SJSA1 (cell line): Measurements from ENCODE around the gene CTPS2. TPM values are rescaled to one million over a fixed set of nuclear protein-coding genes. Genes with fewer than 3 reads are reported as not detected.
"Not testable (repeated sequence)": the region's sequence is repeated elsewhere in the genome, so short reads cannot be mapped to it uniquely, and the experiment has no call there.

Source experiments
- DNase-seq, 2 experiments: peaks; one replicate each; pipeline ENCODE4 v3.0.0-alpha.2; 2015 to 2020; ENCODE audit warnings: low spot score in 2 of 2, low read depth in 1 of 2
- H3K27ac ChIP-seq: fragments of 250-450 bp; sonication (Bioruptor Pico); 2 replicates; pipeline ENCODE4 v1.5.1; 2020; ENCODE audit warnings: mild to moderate bottlenecking, moderate library complexity
- H3K27me3 ChIP-seq: fragments of 250-450 bp; sonication (Bioruptor Pico); replicated peaks from 2 replicates; pipeline ENCODE4 v1.5.1; 2020; ENCODE audit warnings: mild to moderate bottlenecking, moderate library complexity
- H3K36me3 ChIP-seq: fragments of 250-450 bp; sonication (Bioruptor Pico); 2 replicates; pipeline ENCODE4 v1.5.1; 2020; ENCODE audit warnings: mild to moderate bottlenecking
- H3K4me1 ChIP-seq: fragments of 250-450 bp; sonication (Bioruptor Pico); replicated peaks from 2 replicates; pipeline ENCODE4 v1.6.1; 2021; ENCODE audit warnings: mild to moderate bottlenecking
- H3K4me3 ChIP-seq: fragments of 250-450 bp; sonication (Bioruptor Pico); 2 replicates; pipeline ENCODE4 v1.5.1; 2020; ENCODE audit warnings: mild to moderate bottlenecking
- H3K9me3 ChIP-seq: fragments of 250-450 bp; sonication (Bioruptor Pico); replicated peaks from 2 replicates; pipeline ENCODE4 v1.5.1; 2020; ENCODE audit warnings: mild to moderate bottlenecking
- total RNA-seq: library from RNA; depleted of rRNA; stranded (reverse); fragments of >200 nt; shearing (Covaris generic); gene quantifications from 2 replicates; pipeline ENCODE4 v1.2.3, GENCODE V29; 2014

CTPS2 gene
- total RNA-seq, 1 experiment from 2014 or later, result 8.4 TPM

GRCh38 chrX:16727637-16728036 is 15.2 kb upstream of the CTPS2 start:
- no peak overlapping the region for H3K4me3 ChIP-seq
- H3K27ac ChIP-seq, result no peak overlapping the region
- H3K27me3 ChIP-seq, result no peaks in the 10 kb centered on the region
- no peaks in the 10 kb centered on the region for H3K4me1 ChIP-seq
- no peaks in the 10 kb centered on the region for H3K36me3 ChIP-seq
- no peaks in the 10 kb centered on the region for H3K9me3 ChIP-seq
- DNase-seq, result no peak

GRCh38 chrX:16726347-16726988 is 14.0 kb upstream of the CTPS2 start:
- H3K27me3 ChIP-seq, H3K27ac ChIP-seq, H3K36me3 ChIP-seq, H3K4me1 ChIP-seq, H3K4me3 ChIP-seq, DNase-seq, H3K9me3 ChIP-seq: not testable (repeated sequence)

GRCh38 chrX:16725072-16725471 is 12.6 kb upstream of the CTPS2 start:
- no peak for DNase-seq
- Histone ChIP-seq H3K27me3 (no peaks in the 10 kb centered on the region), H3K9me3 (no peaks in the 10 kb centered on the region), H3K27ac (no peak overlapping the region), H3K4me1 (peaks cover 6% of the 10 kb centered on the region; the same call in 1 of the 2 replicates), H3K4me3 (no peak overlapping the region), H3K36me3 (no peaks in the 10 kb centered on the region)

GRCh38 chrX:16722481-16722880 is 10.0 kb upstream of the CTPS2 start:
- no peaks in the 10 kb centered on the region for H3K36me3 ChIP-seq
- H3K27ac ChIP-seq, result no peak overlapping the region
- no peaks in the 10 kb centered on the region for H3K27me3 ChIP-seq
- H3K9me3 ChIP-seq, result no peaks in the 10 kb centered on the region
- DNase-seq, result no peak
- H3K4me3 ChIP-seq, result no peak overlapping the region
- H3K4me1 ChIP-seq, result peaks cover 12% of the 10 kb centered on the region

GRCh38 chrX:16719334-16720084 is 7.0 kb upstream of the CTPS2 start, which contains the start of gene SYAP1:
TSS of gene SYAP1 (plus strand) at chrX:16719612. CDS start at chrX:16719725, 113 bp downstream.
- Histone ChIP-seq H3K36me3 (no peaks in the 10 kb centered on the region), H3K9me3 (no peaks in the 10 kb centered on the region), H3K27ac (peak within 1 kb of the TSS; percentile 96), H3K27me3 (no peaks in the 10 kb centered on the region), H3K4me1 (peaks cover 12% of the 10 kb centered on the region), H3K4me3 (peak within 1 kb of the TSS; percentile 72)
- peak; percentile 93 to 94 for DNase-seq

- H3K36me3 ChIP-seq, result no peaks in the 10 kb centered on the region
- DNase-seq, result no peak
- H3K27ac ChIP-seq, result peak overlapping the region; percentile 96
- H3K9me3 ChIP-seq, result no peaks in the 10 kb centered on the region
- H3K27me3 ChIP-seq, result no peaks in the 10 kb centered on the region
- peaks cover 12% of the 10 kb centered on the region for H3K4me1 ChIP-seq
- peak overlapping the region; percentile 72 for H3K4me3 ChIP-seq
These were observed 6.4 kb upstream of the CTPS2 start for GRCh38 chrX:16718824-16719333.

- not testable (repeated sequence) for H3K27ac ChIP-seq, H3K27me3 ChIP-seq, H3K4me3 ChIP-seq, H3K9me3 ChIP-seq, H3K36me3 ChIP-seq, DNase-seq
- peaks cover 12% of the 10 kb centered on the region for H3K4me1 ChIP-seq
These were observed 4.0 kb upstream of the CTPS2 start for GRCh38 chrX:16716451-16716850.

GRCh38 chrX:16715638-16716037 is 3.2 kb upstream of the CTPS2 start:
- not testable (repeated sequence) for H3K9me3 ChIP-seq, H3K4me3 ChIP-seq

GRCh38 chrX:16714504-16714903 is 2.0 kb upstream of the CTPS2 start:
- Histone ChIP-seq H3K4me1 (peaks cover 5% of the 10 kb centered on the region; the same call in 1 of the 2 replicates), H3K36me3 (no peaks in the 10 kb centered on the region), H3K4me3 (no peak overlapping the region), H3K27me3 (no peaks in the 10 kb centered on the region), H3K27ac (no peak overlapping the region), H3K9me3 (no peaks in the 10 kb centered on the region)
- no peak for DNase-seq

More at GRCh38 chrX:16715638-16716037, 3.2 kb upstream of the CTPS2 start:
- H3K27me3 ChIP-seq, H3K36me3 ChIP-seq, H3K27ac ChIP-seq, DNase-seq: not testable (repeated sequence)
- H3K4me1 ChIP-seq, result peaks cover 11% of the 10 kb centered on the region

- DNase-seq, result peak in 1 of 2 experiments; percentile 10
- Histone ChIP-seq H3K4me1 (peaks cover 6% of the 10 kb centered on the region; the same call in 1 of the 2 replicates), H3K4me3 (peak overlapping the region; percentile 59), H3K36me3 (0 out of 2 replicates have a peak, but pooled peaks cover 3% of the 10 kb centered on the region), H3K9me3 (no peaks in the 10 kb centered on the region), H3K27me3 (no peaks in the 10 kb centered on the region), H3K27ac (no peak overlapping the region)
These were observed 449 bp downstream of the CTPS2 start for GRCh38 chrX:16711893-16712547.

GRCh38 chrX:16711219-16711811 is 1.2 kb downstream of the CTPS2 start:
- H3K27ac ChIP-seq, result no peak overlapping the region
- peaks cover 6% of the 10 kb centered on the region; the same call in 1 of the 2 replicates for H3K4me1 ChIP-seq
- H3K27me3 ChIP-seq, result no peaks in the 10 kb centered on the region
- no peak for DNase-seq
- peak overlapping the region; percentile 59 for H3K4me3 ChIP-seq
- 0 out of 2 replicates have a peak, but pooled peaks cover 3% of the 10 kb centered on the region for H3K36me3 ChIP-seq
- no peaks in the 10 kb centered on the region for H3K9me3 ChIP-seq

GRCh38 chrX:16708016-16708415 is 4.5 kb downstream of the CTPS2 start:
- Histone ChIP-seq H3K36me3 (0 out of 2 replicates have a peak, but pooled peaks cover 3% of the 10 kb centered on the region), H3K4me1 (peaks cover 6% of the 10 kb centered on the region; the same call in 1 of the 2 replicates), H3K27ac (no peak overlapping the region), H3K4me3 (no peak overlapping the region), H3K27me3 (no peaks in the 10 kb centered on the region), H3K9me3 (no peaks in the 10 kb centered on the region)
- peak in 1 of 2 experiments; percentile 16 for DNase-seq

GRCh38 chrX:16705370-16705769 is 7.1 kb downstream of the CTPS2 start:
- H3K4me3 ChIP-seq, result no peak overlapping the region
- peaks cover 6% of the 10 kb centered on the region; the same call in 1 of the 2 replicates for H3K4me1 ChIP-seq
- 0 out of 2 replicates have a peak, but pooled peaks cover 3% of the 10 kb centered on the region for H3K36me3 ChIP-seq
- H3K27me3 ChIP-seq, result no peaks in the 10 kb centered on the region
- no peaks in the 10 kb centered on the region for H3K9me3 ChIP-seq
- no peak overlapping the region for H3K27ac ChIP-seq
- no peak for DNase-seq
